Tibial nerve (tissue), 3 donors: ENCODE measurements around the gene SH3TC2.

Experiments
- EP300 ChIP-seq, 2 donors: sonication (generic); formaldehyde crosslinking; IDR thresholded peaks; one replicate each; pipeline ENCODE4 v1.6.1; 2017; ENCODE audit warnings: antibody characterized with exemption in 2 of 2, mild to moderate bottlenecking in 1 of 2
- POLR2A ChIP-seq, 2 donors: fragments of 450-650 bp; IDR thresholded peaks; one replicate each; pipeline ENCODE4 v1.6.1; 2017; ENCODE audit warnings: antibody characterized with exemption in 2 of 2, mild to moderate bottlenecking in 2 of 2, moderate library complexity in 2 of 2

- no peak for TF ChIP-seq EP300 (IDR thresholded peaks at IDR 0.05)
- TF ChIP-seq POLR2A (IDR thresholded peaks at IDR 0.05), result no peak
Observed at GRCh38 chr5:149028984-149029383, 33.9 kb downstream of the SH3TC2 start.
